HepG2 (cell line): Measurements from ENCODE around the gene RNASE8. TPM values are rescaled to one million over a fixed set of nuclear protein-coding genes. Genes with fewer than 3 reads are reported as not detected.
A peak's percentile ranks its signal among the peaks of the same experiment; 100 is the strongest.

Experiments
- AGO1 ChIP-seq: fragments of 200-400 bp; formaldehyde crosslinking; IDR thresholded peaks from 2 replicates; pipeline ENCODE4 v1.6.1; 2017; ENCODE audit warnings: mild to moderate bottlenecking, low read depth, low read length, moderate library complexity; ENCODE audit not compliant: poor library complexity, severe bottlenecking
- ARNTL ChIP-seq: sonication (generic); formaldehyde crosslinking; IDR thresholded peaks from 2 replicates; pipeline ENCODE4 v1.4.0; 2020; ENCODE audit warnings: mild to moderate bottlenecking, missing genetic modification reagents
- JUNB ChIP-seq: sonication (generic); formaldehyde crosslinking; IDR thresholded peaks from 2 replicates; pipeline ENCODE4 v1.8.0; 2022; ENCODE audit warnings: missing genetic modification reagents, mild to moderate bottlenecking, borderline replicate concordance
- KDM2A ChIP-seq: sonication (generic); formaldehyde crosslinking; IDR thresholded peaks from 2 replicates; pipeline ENCODE4 v1.4.0; 2020; ENCODE audit warnings: low read depth, missing genetic modification reagents, borderline replicate concordance
- NFRKB ChIP-seq: fragments of 450-650 bp; IDR thresholded peaks from 2 replicates; pipeline ENCODE4 v1.6.1; 2017
- NFYC ChIP-seq: IDR thresholded peaks from 2 replicates; pipeline ENCODE4 v1.6.1; 2016; ENCODE audit warnings: missing genetic modification reagents, missing compliant biosample characterization
- PAF1 ChIP-seq: IDR thresholded peaks from 2 replicates; pipeline ENCODE4 v1.6.1; 2016; ENCODE audit warnings: missing genetic modification reagents, missing compliant biosample characterization
- PHF5A ChIP-seq: IDR thresholded peaks from one replicate; pipeline ENCODE4 v1.6.1; 2018; ENCODE audit warnings: low read depth, missing genetic modification reagents; ENCODE audit not compliant: unreplicated experiment
- SRY ChIP-seq: sonication (generic); formaldehyde crosslinking; IDR thresholded peaks from 2 replicates; pipeline ENCODE4 v1.8.0; 2022; ENCODE audit warnings: mild to moderate bottlenecking, missing genetic modification reagents
- ZNF317 ChIP-seq: sonication (generic); formaldehyde crosslinking; IDR thresholded peaks from 2 replicates; pipeline ENCODE4 v1.5.0; 2020; ENCODE audit warnings: mild to moderate bottlenecking, missing genetic modification reagents
- ZNF552 ChIP-seq: sonication (generic); formaldehyde crosslinking; IDR thresholded peaks from 2 replicates; pipeline ENCODE4 v1.9.0; 2022; ENCODE audit warnings: missing genetic modification reagents, mild to moderate bottlenecking, borderline replicate concordance
- ZZZ3 ChIP-seq: sonication (generic); formaldehyde crosslinking; IDR thresholded peaks from 2 replicates; pipeline ENCODE4 v1.4.0; 2020; ENCODE audit warnings: missing genetic modification reagents, mild to moderate bottlenecking, borderline replicate concordance
- polyA plus RNA-seq, 8 experiments: library from polyadenylated mRNA; depleted of rRNA in 3 of 8; stranded (reverse) in 7 of 8; unstranded in 1 of 8; fragments of >200 nt; fragmentation: Illumina TruSeq in 4 of 8; extraction: Trizol in 4 of 8; gene quantifications; 2 replicates each; pipeline versions ENCODE4 v1.2.1 to v1.2.3, GENCODE V29; 2011 to 2016; ENCODE audit warnings: low read depth in 4 of 8, missing spikeins in 1 of 8, mixed read lengths in 1 of 8; ENCODE audit not compliant: insufficient read depth in 1 of 8
- total RNA-seq, 5 experiments: library from RNA; depleted of rRNA; stranded (reverse); fragments of >200 nt; fragmentation: Illumina TruSeq; extraction: Trizol; gene quantifications; 2 replicates each; pipeline ENCODE4 v1.2.3, GENCODE V29; 2016; ENCODE audit warnings: low read depth in 1 of 5
- TF ChIP-seq, protein P1 (sequence below): sonication (generic); formaldehyde crosslinking; IDR thresholded peaks from 2 replicates; pipeline ENCODE4 v1.4.0; 2020; ENCODE audit warnings: mild to moderate bottlenecking, missing genetic modification reagents, borderline replicate concordance
- TF ChIP-seq, protein P2 (sequence below): sonication (generic); formaldehyde crosslinking; IDR thresholded peaks from 2 replicates; pipeline ENCODE4 v1.4.0; 2020; ENCODE audit warnings: missing genetic modification reagents
- TF ChIP-seq, protein P3 (sequence below): sonication (generic); formaldehyde crosslinking; conservative IDR thresholded peaks from 2 replicates; pipeline ENCODE4 v1.4.0; 2020; ENCODE audit warnings: missing genetic modification reagents
- TF ChIP-seq, protein P4 (sequence below): sonication (generic); formaldehyde crosslinking; IDR thresholded peaks from 2 replicates; pipeline ENCODE4 v1.4.0; 2020; ENCODE audit warnings: missing genetic modification reagents, borderline replicate concordance

The RNASE8 gene
- total and polyA plus RNA-seq, 2 of the 13 experiments (the other 11 are each of a cell fraction or from before 2014, with no cell fraction given), result not detected

DNA sequence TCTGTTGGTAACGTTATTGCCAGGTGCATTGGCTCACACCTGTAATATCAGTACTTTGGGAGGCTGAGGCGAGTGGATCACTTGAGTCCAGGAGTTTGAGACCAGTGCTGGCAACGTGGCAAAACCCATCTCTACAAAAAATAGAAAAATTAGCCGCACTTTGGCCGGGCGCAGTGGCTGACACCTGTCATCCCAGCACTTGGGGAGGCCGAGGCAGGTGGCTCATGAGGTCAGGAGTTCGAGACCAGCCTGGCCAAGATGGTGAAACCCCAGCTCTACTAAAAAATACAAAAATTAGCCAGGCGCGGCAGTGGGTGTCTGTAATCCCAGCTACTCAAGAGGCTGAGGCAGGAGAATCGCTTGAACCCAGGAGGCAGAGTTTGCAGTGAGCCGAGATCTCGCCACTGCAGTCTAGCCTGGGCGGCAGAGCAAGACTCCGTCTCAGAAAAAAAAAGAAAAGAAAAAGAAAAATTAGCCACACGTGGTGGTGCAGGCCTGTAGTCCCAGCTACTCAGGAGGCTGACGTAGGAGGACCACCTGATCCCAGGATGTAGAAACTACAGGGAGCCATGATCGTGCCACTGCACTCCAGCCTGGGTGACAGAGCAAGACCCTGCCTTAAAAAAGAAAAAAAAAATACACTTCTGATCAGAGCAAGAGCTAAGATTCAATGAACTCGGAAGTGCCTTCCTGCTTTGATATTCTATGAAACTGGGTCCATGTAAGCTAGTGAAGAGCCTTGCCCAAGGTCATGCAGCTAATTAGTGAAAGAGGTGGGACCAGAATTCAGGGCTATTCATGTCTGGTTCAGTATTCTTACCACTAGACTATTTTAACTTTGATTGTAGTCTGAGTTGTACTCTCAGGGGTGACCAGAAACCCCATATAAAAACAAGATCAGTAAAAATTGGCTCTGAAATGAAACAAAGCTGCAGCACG, 4.2 kb upstream of the RNASE8 start (continued):
- TF ChIP-seq AGO1 (no peak), ARNTL (CRISPR knock-in tag) (0 out of 2 replicates have a peak, but pooled peaks have one; percentile 44), KDM2A (CRISPR knock-in tag) (no peak), PAF1 (no peak), SRY (CRISPR knock-in tag) (peak; percentile 47; the same call in 1 of the 2 replicates), ZNF317 (no peak; the same call in 1 of the 2 replicates), NFRKB (no peak), NFYC (no peak), PHF5A (no peak), JUNB (CRISPR knock-in tag) (no peak), ZNF552 (no peak), ZZZ3 (CRISPR knock-in tag) (no peak)
- TF ChIP-seq, protein P1, sequence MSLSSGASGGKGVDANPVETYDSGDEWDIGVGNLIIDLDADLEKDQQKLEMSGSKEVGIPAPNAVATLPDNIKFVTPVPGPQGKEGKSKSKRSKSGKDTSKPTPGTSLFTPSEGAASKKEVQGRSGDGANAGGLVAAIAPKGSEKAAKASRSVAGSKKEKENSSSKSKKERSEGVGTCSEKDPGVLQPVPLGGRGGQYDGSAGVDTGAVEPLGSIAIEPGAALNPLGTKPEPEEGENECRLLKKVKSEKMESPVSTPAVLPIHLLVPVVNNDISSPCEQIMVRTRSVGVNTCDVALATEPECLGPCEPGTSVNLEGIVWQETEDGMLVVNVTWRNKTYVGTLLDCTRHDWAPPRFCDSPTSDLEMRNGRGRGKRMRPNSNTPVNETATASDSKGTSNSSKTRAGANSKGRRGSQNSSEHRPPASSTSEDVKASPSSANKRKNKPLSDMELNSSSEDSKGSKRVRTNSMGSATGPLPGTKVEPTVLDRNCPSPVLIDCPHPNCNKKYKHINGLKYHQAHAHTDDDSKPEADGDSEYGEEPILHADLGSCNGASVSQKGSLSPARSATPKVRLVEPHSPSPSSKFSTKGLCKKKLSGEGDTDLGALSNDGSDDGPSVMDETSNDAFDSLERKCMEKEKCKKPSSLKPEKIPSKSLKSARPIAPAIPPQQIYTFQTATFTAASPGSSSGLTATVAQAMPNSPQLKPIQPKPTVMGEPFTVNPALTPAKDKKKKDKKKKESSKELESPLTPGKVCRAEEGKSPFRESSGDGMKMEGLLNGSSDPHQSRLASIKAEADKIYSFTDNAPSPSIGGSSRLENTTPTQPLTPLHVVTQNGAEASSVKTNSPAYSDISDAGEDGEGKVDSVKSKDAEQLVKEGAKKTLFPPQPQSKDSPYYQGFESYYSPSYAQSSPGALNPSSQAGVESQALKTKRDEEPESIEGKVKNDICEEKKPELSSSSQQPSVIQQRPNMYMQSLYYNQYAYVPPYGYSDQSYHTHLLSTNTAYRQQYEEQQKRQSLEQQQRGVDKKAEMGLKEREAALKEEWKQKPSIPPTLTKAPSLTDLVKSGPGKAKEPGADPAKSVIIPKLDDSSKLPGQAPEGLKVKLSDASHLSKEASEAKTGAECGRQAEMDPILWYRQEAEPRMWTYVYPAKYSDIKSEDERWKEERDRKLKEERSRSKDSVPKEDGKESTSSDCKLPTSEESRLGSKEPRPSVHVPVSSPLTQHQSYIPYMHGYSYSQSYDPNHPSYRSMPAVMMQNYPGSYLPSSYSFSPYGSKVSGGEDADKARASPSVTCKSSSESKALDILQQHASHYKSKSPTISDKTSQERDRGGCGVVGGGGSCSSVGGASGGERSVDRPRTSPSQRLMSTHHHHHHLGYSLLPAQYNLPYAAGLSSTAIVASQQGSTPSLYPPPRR, result no peak; the same call in 1 of the 2 replicates
- TF ChIP-seq, protein P2, sequence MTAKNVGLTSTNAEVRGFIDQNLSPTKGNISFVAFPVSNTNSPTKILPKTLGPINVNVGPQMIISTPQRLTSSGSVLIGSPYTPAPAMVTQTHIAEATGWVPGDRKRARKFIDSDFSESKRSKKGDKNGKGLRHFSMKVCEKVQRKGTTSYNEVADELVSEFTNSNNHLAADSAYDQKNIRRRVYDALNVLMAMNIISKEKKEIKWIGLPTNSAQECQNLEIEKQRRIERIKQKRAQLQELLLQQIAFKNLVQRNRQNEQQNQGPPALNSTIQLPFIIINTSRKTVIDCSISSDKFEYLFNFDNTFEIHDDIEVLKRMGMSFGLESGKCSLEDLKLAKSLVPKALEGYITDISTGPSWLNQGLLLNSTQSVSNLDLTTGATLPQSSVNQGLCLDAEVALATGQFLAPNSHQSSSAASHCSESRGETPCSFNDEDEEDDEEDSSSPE, result no peak
- TF ChIP-seq, protein P3, sequence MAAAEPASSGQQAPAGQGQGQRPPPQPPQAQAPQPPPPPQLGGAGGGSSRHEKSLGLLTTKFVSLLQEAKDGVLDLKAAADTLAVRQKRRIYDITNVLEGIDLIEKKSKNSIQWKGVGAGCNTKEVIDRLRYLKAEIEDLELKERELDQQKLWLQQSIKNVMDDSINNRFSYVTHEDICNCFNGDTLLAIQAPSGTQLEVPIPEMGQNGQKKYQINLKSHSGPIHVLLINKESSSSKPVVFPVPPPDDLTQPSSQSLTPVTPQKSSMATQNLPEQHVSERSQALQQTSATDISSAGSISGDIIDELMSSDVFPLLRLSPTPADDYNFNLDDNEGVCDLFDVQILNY (CRISPR knock-in tag), result no peak
- TF ChIP-seq, protein P4, sequence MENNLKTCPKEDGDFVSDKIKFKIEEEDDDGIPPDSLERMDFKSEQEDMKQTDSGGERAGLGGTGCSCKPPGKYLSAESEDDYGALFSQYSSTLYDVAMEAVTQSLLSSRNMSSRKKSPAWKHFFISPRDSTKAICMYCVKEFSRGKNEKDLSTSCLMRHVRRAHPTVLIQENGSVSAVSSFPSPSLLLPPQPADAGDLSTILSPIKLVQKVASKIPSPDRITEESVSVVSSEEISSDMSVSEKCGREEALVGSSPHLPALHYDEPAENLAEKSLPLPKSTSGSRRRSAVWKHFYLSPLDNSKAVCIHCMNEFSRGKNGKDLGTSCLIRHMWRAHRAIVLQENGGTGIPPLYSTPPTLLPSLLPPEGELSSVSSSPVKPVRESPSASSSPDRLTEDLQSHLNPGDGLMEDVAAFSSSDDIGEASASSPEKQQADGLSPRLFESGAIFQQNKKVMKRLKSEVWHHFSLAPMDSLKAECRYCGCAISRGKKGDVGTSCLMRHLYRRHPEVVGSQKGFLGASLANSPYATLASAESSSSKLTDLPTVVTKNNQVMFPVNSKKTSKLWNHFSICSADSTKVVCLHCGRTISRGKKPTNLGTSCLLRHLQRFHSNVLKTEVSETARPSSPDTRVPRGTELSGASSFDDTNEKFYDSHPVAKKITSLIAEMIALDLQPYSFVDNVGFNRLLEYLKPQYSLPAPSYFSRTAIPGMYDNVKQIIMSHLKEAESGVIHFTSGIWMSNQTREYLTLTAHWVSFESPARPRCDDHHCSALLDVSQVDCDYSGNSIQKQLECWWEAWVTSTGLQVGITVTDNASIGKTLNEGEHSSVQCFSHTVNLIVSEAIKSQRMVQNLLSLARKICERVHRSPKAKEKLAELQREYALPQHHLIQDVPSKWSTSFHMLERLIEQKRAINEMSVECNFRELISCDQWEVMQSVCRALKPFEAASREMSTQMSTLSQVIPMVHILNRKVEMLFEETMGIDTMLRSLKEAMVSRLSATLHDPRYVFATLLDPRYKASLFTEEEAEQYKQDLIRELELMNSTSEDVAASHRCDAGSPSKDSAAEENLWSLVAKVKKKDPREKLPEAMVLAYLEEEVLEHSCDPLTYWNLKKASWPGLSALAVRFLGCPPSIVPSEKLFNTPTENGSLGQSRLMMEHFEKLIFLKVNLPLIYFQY (CRISPR knock-in tag), result no peak
